SK-N-SH (cell line): ENCODE data around the gene UBE2U. TPM values are rescaled to one million over a fixed set of nuclear protein-coding genes. Genes with fewer than 3 reads are reported as not detected.

Experiments
- CTCF ChIA-PET: fragments of 300-600, 350-600 bp; formaldehyde crosslinking; extraction: SDS; loops from one replicate; lab custom pipeline; 2021; lab: Yijun Ruan, JAX
- POLR2A ChIA-PET: fragments of 350-600 bp; sonication (Branson Sonifier 250); formaldehyde crosslinking; extraction: SDS; loops from one replicate; lab custom pipeline; 2020; ENCODE audit warnings: antibody characterized with exemption, inconsistent platforms; lab: Yijun Ruan, JAX
- DNase-seq: peaks from one replicate; pipeline ENCODE4 v3.0.0; 2012
- H2AFZ ChIP-seq: fragments of 200-600 bp; sonication (generic); 2 replicates; pipeline ENCODE4 v1.8.1; 2016; ENCODE audit warnings: antibody characterized with exemption, mild to moderate bottlenecking, low read depth
- H3F3A ChIP-seq: fragments of 200-600 bp; sonication (generic); replicated peaks from 2 replicates; pipeline ENCODE3; 2016; ENCODE audit warnings: antibody characterized with exemption, mild to moderate bottlenecking; ENCODE audit not compliant: insufficient read depth
- H3K27ac ChIP-seq, 2 experiments: fragments of 200-500 bp in 1 of 2; fragments of 200-600 bp in 1 of 2; sonication (Bioruptor generic) in 1 of 2; sonication (generic), shearing (Covaris generic) in 1 of 2; 2 replicates each; pipeline versions ENCODE4 v1.5.1 to v1.6.1; 2014 to 2016; ENCODE audit warnings: low read depth in 2 of 2, inconsistent platforms in 1 of 2, low read length in 1 of 2, mild to moderate bottlenecking in 1 of 2, mixed read lengths in 1 of 2
- H3K27me3 ChIP-seq: fragments of 200-600 bp; sonication (generic), shearing (Covaris generic); 2 replicates; pipeline ENCODE4 v1.6.1; 2016; ENCODE audit warnings: mixed run types; ENCODE audit not compliant: insufficient read depth
- H3K36me3 ChIP-seq, 2 experiments: fragments of 200-500 bp in 1 of 2; fragments of 200-600 bp in 1 of 2; sonication (Bioruptor generic) in 1 of 2; sonication (generic) in 1 of 2; replicated peaks in 1 of 2; 2 replicates each; pipeline versions ENCODE3 to v1.5.1; 2014 to 2016; ENCODE audit warnings: low read length in 1 of 2, mild to moderate bottlenecking in 1 of 2; ENCODE audit not compliant: insufficient read depth in 2 of 2, control insufficient read depth in 1 of 2
- H3K4me1 ChIP-seq, 2 experiments: fragments of 200-500 bp in 1 of 2; fragments of 200-600 bp in 1 of 2; sonication (Bioruptor generic) in 1 of 2; sonication (generic), shearing (Covaris generic) in 1 of 2; 2 replicates each; pipeline versions ENCODE4 v1.5.1 to v1.6.1; 2014 to 2016; ENCODE audit warnings: low read depth in 1 of 2, low read length in 1 of 2, mixed run types in 1 of 2; ENCODE audit not compliant: insufficient read depth in 2 of 2, control insufficient read depth in 1 of 2
- H3K4me2 ChIP-seq: fragments of 200-600 bp; sonication (generic), shearing (Covaris generic); 2 replicates; pipeline ENCODE4 v1.6.1; 2017; ENCODE audit warnings: mixed run types
- H3K4me3 ChIP-seq, 2 experiments: fragments of 200-500 bp in 1 of 2; fragments of 200-600 bp in 1 of 2; sonication (Bioruptor generic) in 1 of 2; sonication (generic), shearing (Covaris generic) in 1 of 2; 2 replicates each; pipeline versions ENCODE4 v1.5.1 to v1.8.1; 2014 to 2016; ENCODE audit warnings: low read depth in 2 of 2, inconsistent platforms in 1 of 2, low read length in 1 of 2, mild to moderate bottlenecking in 1 of 2, mixed read lengths in 1 of 2, moderate library complexity in 1 of 2
- H3K79me2 ChIP-seq: fragments of 200-600 bp; sonication (generic); 2 replicates; pipeline ENCODE4 v1.8.1; 2017; ENCODE audit warnings: mild to moderate bottlenecking; ENCODE audit not compliant: insufficient read depth
- H3K9ac ChIP-seq: fragments of 200-600 bp; sonication (generic); 2 replicates; pipeline ENCODE4 v1.6.1; 2017; ENCODE audit warnings: mixed run types
- H3K9me2 ChIP-seq: fragments of 200-600 bp; sonication (generic); 2 replicates; pipeline ENCODE4 v1.6.1; 2017; ENCODE audit warnings: mixed run types
- H3K9me3 ChIP-seq: fragments of 200-600 bp; sonication (generic); 2 replicates; pipeline ENCODE4 v1.6.1; 2017; ENCODE audit warnings: mixed run types, mild to moderate bottlenecking, moderate library complexity
- H4K20me1 ChIP-seq: fragments of 200-600 bp; sonication (generic); 2 replicates; pipeline ENCODE4 v1.6.1; 2017; ENCODE audit warnings: mild to moderate bottlenecking, mixed run types; ENCODE audit not compliant: insufficient read depth
- CHD2 ChIP-seq: fragments of 150-350 bp; IDR thresholded peaks from 2 replicates; pipeline ENCODE4 v1.6.1; 2018; ENCODE audit warnings: low read length; ENCODE audit not compliant: partially characterized antibody
- ELF1 ChIP-seq: IDR thresholded peaks from 2 replicates; pipeline ENCODE4 v1.4.0; 2012
- EP300 ChIP-seq, 2 experiments: IDR thresholded peaks; 2 replicates each; pipeline versions ENCODE4 v1.4.0 to v1.6.1; 2012; ENCODE audit warnings: borderline replicate concordance in 1 of 2, low read depth in 1 of 2, low read length in 1 of 2
- FOSL2 ChIP-seq: IDR thresholded peaks from 2 replicates; pipeline ENCODE4 v1.4.0; 2012; ENCODE audit warnings: low read depth, mild to moderate bottlenecking, moderate library complexity, borderline replicate concordance
- FOXJ3 ChIP-seq: sonication (generic); formaldehyde crosslinking; IDR thresholded peaks from 2 replicates; pipeline ENCODE4 v1.5.1; 2020; ENCODE audit warnings: mild to moderate bottlenecking, missing genetic modification reagents
- FOXM1 ChIP-seq: IDR thresholded peaks from 2 replicates; pipeline ENCODE4 v1.4.0; 2012; ENCODE audit warnings: low read depth, mild to moderate bottlenecking
- GABPA ChIP-seq: IDR thresholded peaks from 2 replicates; pipeline ENCODE4 v1.4.0; 2012; ENCODE audit warnings: low read depth, mild to moderate bottlenecking
- JUND ChIP-seq: IDR thresholded peaks from 2 replicates; pipeline ENCODE4 v1.4.0; 2012
- NFIC ChIP-seq: IDR thresholded peaks from 2 replicates; pipeline ENCODE4 v1.4.0; 2012; ENCODE audit warnings: borderline replicate concordance
- NRF1 ChIP-seq: IDR thresholded peaks from 2 replicates; pipeline ENCODE4 v1.6.1; 2012; ENCODE audit warnings: low read depth, mild to moderate bottlenecking, low read length
- RAD21 ChIP-seq: IDR thresholded peaks from 2 replicates; pipeline ENCODE4 v1.6.1; 2012; ENCODE audit warnings: mild to moderate bottlenecking, low read length
- RCOR1 ChIP-seq: fragments of 150-350 bp; IDR thresholded peaks from 2 replicates; pipeline ENCODE4 v1.6.1; 2017; ENCODE audit warnings: antibody characterized with exemption, low read length
- RFX5 ChIP-seq: IDR thresholded peaks from 2 replicates; pipeline ENCODE4 v1.6.1; 2012; ENCODE audit warnings: mild to moderate bottlenecking, improper control_type of control experiment, low read length
- SIN3A ChIP-seq: IDR thresholded peaks from 2 replicates; pipeline ENCODE4 v1.6.1; 2012; ENCODE audit warnings: low read depth, mild to moderate bottlenecking, low read length, moderate library complexity, borderline replicate concordance
- SMC3 ChIP-seq: IDR thresholded peaks from 2 replicates; pipeline ENCODE4 v1.6.1; 2012; ENCODE audit warnings: low read depth, low read length, improper control_type of control experiment
- TCF12 ChIP-seq: IDR thresholded peaks from 2 replicates; pipeline ENCODE4 v1.4.0; 2012
- ZBTB33 ChIP-seq: IDR thresholded peaks from 2 replicates; pipeline ENCODE4 v1.4.0; 2012; ENCODE audit warnings: low read depth, borderline replicate concordance
- WGBS: methylation state at CpG from one replicate; pipeline ENCODE4 v1.1.6; 2017; ENCODE audit warnings: low lambda C conversion rate; 5-methylcytosine and 5-hydroxymethylcytosine counted together
- polyA plus RNA-seq, 3 experiments: library from polyadenylated mRNA; depleted of rRNA; stranded (reverse); fragments of >200 nt; gene quantifications; 2 replicates each; pipeline ENCODE4 v1.2.3, GENCODE V29; 2012
- TF ChIP-seq, protein P1 (sequence below): IDR thresholded peaks from 2 replicates; pipeline ENCODE4 v1.4.0; 2012; ENCODE audit warnings: low read depth, borderline replicate concordance
- TF ChIP-seq, protein P2 (sequence below): IDR thresholded peaks from 2 replicates; pipeline ENCODE4; 2012

Gene UBE2U
- polyA plus RNA-seq, 1 of the 3 experiments (the other 2 are of a cell fraction): not detected

DNA sequence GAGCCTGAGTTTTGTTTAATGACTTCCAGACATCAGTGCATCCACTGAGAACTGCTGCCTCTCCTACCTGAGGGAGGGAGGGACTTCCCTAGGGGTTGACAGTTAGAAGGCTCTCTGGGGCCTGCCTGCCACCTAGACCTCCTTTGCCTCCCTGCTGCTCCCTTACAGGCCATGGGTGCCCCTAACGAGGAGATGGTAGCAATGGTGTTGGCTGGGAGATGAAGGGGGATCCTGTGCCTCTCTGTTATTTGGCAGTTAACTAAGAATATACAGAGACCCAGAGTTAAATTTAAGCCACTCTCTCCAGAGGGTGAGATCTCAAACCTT, 66.1 kb downstream of the UBE2U start (continued):
- TF ChIP-seq NFIC: no peak

- Histone ChIP-seq H3K27ac (no peak overlapping the region), H3K9me2 (no peaks in the 10 kb centered on the region), H3K4me1 (peaks cover 9 to 23% of the 10 kb centered on the region in 2 experiments; a peak in 3 of 4 replicates), H3F3A (peaks cover 5% of the 10 kb centered on the region), H3K4me2 (no peak overlapping the region), H2AFZ (no peak overlapping the region), H3K9ac (no peak overlapping the region), H3K36me3 (no peaks in the 10 kb centered on the region), H4K20me1 (no peaks in the 10 kb centered on the region), H3K4me3 (no peak overlapping the region), H3K79me2 (no peaks in the 10 kb centered on the region), H3K27me3 (no peaks in the 10 kb centered on the region), H3K9me3 (no peaks in the 10 kb centered on the region)
- TF ChIP-seq SIN3A: no peak
- TF ChIP-seq FOXM1: no peak
- TF ChIP-seq GABPA: no peak
- no peak for TF ChIP-seq CHD2
- TF ChIP-seq FOXJ3: no peak
- no peak for TF ChIP-seq NFIC
- TF ChIP-seq SMC3: no peak
- no peak for TF ChIP-seq ELF1
- no peak for TF ChIP-seq RFX5
- no peak for TF ChIP-seq JUND
- no peak for TF ChIP-seq NRF1
- TF ChIP-seq RCOR1: no peak
- no peak for TF ChIP-seq RAD21
- TF ChIP-seq, protein P1, sequence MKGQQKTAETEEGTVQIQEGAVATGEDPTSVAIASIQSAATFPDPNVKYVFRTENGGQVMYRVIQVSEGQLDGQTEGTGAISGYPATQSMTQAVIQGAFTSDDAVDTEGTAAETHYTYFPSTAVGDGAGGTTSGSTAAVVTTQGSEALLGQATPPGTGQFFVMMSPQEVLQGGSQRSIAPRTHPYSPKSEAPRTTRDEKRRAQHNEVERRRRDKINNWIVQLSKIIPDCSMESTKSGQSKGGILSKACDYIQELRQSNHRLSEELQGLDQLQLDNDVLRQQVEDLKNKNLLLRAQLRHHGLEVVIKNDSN: no peak
- TF ChIP-seq EP300 (IDR thresholded peaks at IDR 0.05; ENCODE audit: borderline replicate concordance in 1 of 2, low read depth in 1 of 2, low read length in 1 of 2): no peak
- no peak for TF ChIP-seq TCF12
- TF ChIP-seq, protein P2, sequence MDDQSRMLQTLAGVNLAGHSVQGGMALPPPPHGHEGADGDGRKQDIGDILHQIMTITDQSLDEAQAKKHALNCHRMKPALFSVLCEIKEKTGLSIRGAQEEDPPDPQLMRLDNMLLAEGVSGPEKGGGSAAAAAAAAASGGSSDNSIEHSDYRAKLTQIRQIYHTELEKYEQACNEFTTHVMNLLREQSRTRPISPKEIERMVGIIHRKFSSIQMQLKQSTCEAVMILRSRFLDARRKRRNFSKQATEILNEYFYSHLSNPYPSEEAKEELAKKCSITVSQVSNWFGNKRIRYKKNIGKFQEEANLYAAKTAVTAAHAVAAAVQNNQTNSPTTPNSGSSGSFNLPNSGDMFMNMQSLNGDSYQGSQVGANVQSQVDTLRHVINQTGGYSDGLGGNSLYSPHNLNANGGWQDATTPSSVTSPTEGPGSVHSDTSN: no peak
- TF ChIP-seq FOSL2: no peak
- no peak for TF ChIP-seq ZBTB33
- DNase-seq: no peak
- 82% methylated on average over 4 of the region's 4 CpGs for WGBS
- CTCF ChIA-PET: interaction anchor here (0.8 kb wide), 1 partner anchor 10 kb away, joined by 6 read pairs; no protein-coding TSS in a partner anchor
- POLR2A ChIA-PET: no interaction called here
These were observed 76.6 kb downstream of the UBE2U start for GRCh38 chr1:64280001-64280400.
